ENCODE measurements around the gene ZNF74.
"Not testable (repeated sequence)": the region's sequence is repeated elsewhere in the genome, so short reads cannot be mapped to it uniquely, and the experiment has no call there.

ZNF74 gene

GRCh38 chr22:20407829-20408228 is 13.9 kb downstream of the ZNF74 start:
- in situ Hi-C loops (cut with MboI; ENCODE audit: low pct_unique_long_range_greater_than_20kb, low sequenced_read_pairs, unreplicated experiment) = no loop called here
- TF ChIP-seq, protein P1, sequence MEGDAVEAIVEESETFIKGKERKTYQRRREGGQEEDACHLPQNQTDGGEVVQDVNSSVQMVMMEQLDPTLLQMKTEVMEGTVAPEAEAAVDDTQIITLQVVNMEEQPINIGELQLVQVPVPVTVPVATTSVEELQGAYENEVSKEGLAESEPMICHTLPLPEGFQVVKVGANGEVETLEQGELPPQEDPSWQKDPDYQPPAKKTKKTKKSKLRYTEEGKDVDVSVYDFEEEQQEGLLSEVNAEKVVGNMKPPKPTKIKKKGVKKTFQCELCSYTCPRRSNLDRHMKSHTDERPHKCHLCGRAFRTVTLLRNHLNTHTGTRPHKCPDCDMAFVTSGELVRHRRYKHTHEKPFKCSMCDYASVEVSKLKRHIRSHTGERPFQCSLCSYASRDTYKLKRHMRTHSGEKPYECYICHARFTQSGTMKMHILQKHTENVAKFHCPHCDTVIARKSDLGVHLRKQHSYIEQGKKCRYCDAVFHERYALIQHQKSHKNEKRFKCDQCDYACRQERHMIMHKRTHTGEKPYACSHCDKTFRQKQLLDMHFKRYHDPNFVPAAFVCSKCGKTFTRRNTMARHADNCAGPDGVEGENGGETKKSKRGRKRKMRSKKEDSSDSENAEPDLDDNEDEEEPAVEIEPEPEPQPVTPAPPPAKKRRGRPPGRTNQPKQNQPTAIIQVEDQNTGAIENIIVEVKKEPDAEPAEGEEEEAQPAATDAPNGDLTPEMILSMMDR (IDR thresholded peaks at IDR 0.05; ENCODE audit: extremely low read depth, insufficient read depth, missing control alignments) = no peak
- DNase-seq (ENCODE audit: low spot score) = no peak

- in situ Hi-C loops (cut with MboI; ENCODE audit: low pct_unique_long_range_greater_than_20kb, low sequenced_read_pairs, unreplicated experiment) = no loop called here
- TF ChIP-seq, protein P1 (IDR thresholded peaks at IDR 0.05; ENCODE audit: extremely low read depth, insufficient read depth, missing control alignments) = no peak
- DNase-seq (ENCODE audit: low spot score) = no peak
Observed at GRCh38 chr22:20408891-20409290, 14.9 kb downstream of the ZNF74 start.

DNA sequence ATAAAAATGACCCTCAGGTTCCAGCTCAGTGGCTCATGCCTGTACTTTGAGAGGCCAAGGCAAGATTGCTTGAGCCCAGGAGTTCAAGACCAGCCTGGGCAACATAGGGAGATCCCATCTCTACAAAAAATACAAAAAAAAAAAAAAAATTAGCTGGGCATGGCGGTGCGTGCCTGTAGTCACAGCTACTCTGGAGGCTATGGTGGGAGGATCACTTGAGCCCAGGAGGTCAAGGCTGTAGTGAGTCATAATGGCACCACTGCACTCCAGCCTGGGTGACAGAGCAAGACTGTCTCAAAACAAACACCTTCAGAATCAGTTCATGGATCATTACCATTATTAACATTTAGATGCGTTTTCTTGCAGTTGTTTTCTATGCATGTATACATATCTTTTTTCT is 15.4 kb downstream of the ZNF74 start:
- DNase-seq (ENCODE audit: low spot score); in situ Hi-C loops (cut with MboI; ENCODE audit: low pct_unique_long_range_greater_than_20kb, low sequenced_read_pairs, unreplicated experiment): not testable (repeated sequence)

DNA sequence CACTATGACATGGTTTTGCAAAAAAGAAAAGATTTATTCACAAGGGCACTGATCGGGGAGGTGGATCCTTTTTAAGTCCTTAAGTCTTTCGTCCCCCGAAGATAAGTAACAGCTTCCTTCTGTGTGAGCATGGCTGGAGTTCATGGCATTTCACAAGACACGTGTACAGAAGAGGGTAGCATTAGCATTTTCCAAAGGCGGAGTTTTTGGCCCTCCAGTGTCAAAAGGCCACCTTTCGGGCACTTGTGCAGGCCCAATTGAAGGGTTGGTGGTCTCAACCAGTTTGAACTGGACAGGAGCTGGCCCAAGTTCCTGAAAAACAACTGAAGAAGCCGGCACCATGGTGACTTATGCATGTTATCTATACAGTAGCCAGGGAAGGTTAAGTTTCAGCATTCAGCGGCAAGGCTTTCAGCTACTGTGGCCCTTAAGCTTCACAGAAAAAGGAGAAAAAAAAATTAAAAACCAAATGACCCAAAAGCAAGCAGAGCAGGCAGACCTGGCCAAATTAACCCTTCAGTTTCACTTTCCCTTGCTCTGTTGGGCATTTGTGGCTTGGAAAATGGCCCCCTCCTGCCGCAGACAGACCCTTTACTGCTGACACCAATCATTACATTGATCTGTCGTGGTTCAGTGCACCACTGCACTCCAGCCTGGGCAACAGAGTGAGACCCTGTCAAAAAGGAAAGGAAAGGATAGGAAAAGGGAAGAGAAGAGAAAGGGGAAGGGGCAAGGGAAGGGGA is 18.7 kb downstream of the ZNF74 start:
- TF ChIP-seq, protein P1 (IDR thresholded peaks at IDR 0.05; ENCODE audit: extremely low read depth, insufficient read depth, missing control alignments) = no peak
- in situ Hi-C loops (cut with MboI; ENCODE audit: low pct_unique_long_range_greater_than_20kb, low sequenced_read_pairs, unreplicated experiment) = no loop called here
- DNase-seq (ENCODE audit: low spot score) = no peak

GRCh38 chr22:20413217-20414058 is 19.5 kb downstream of the ZNF74 start:
- DNase-seq (ENCODE audit: low spot score) = no peak
- in situ Hi-C loops (cut with MboI; ENCODE audit: low pct_unique_long_range_greater_than_20kb, low sequenced_read_pairs, unreplicated experiment) = no loop called here
- TF ChIP-seq, protein P1 (IDR thresholded peaks at IDR 0.05; ENCODE audit: extremely low read depth, insufficient read depth, missing control alignments) = no peak

DNA sequence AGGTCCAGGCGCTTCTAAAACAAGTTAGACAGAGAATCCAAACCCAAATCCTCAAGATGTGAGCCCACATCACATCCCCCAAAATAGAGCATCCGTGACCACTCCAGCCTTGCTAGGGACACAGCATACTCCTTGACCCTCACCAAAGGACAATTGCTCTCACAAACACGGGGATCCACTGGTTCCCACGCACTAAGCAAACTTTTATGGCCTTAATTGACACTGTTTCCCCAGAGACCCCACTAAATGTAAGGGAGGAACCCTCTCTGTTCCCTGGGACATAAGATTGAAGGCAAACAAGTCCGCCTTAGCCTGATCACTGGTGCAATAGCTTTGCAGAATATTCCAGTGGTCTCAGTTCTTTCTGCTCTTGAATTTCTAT is 20.1 kb downstream of the ZNF74 start:
- in situ Hi-C loops (cut with MboI; ENCODE audit: low pct_unique_long_range_greater_than_20kb, low sequenced_read_pairs, unreplicated experiment) = no loop called here
- no peak for DNase-seq (ENCODE audit: low spot score)
- TF ChIP-seq, protein P1 (IDR thresholded peaks at IDR 0.05; ENCODE audit: extremely low read depth, insufficient read depth, missing control alignments) = no peak

- in situ Hi-C loops (cut with MboI; ENCODE audit: low pct_unique_long_range_greater_than_20kb, low sequenced_read_pairs, unreplicated experiment) = no loop called here
- TF ChIP-seq, protein P1 (IDR thresholded peaks at IDR 0.05; ENCODE audit: extremely low read depth, insufficient read depth, missing control alignments) = no peak
Observed at GRCh38 chr22:20414450-20414849, 20.5 kb downstream of the ZNF74 start.

DNA sequence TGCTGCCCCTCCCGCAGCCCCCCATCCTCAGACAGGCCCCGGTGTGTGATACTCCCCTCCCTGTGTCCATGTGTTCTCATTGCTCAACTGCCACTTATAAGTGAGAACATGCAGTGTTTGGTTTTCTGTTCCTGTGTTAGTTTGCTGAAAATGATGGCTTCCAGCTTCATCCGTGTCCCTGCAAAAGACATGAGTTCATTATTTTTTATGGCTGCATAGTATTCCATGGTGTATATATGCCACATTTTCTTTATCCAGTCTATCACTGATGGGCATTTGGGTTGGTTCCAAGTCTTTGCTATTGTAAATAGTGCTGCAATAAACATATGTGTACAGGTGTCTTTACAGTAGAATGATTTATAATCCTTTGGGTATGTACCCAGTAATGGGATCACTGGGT is 21.3 kb downstream of the ZNF74 start:
- in situ Hi-C loops (cut with MboI; ENCODE audit: low pct_unique_long_range_greater_than_20kb, low sequenced_read_pairs, unreplicated experiment) = not testable (repeated sequence)

More at GRCh38 chr22:20414450-20414849, 20.5 kb downstream of the ZNF74 start:
- DNase-seq (ENCODE audit: low spot score) = no peak

GRCh38 chr22:20415699-20416098 is 21.7 kb downstream of the ZNF74 start:
- DNase-seq (ENCODE audit: low spot score); in situ Hi-C loops (cut with MboI; ENCODE audit: low pct_unique_long_range_greater_than_20kb, low sequenced_read_pairs, unreplicated experiment): not testable (repeated sequence)

More for the DNA sequence above, 21.3 kb downstream of the ZNF74 start:
- not testable (repeated sequence) for DNase-seq (ENCODE audit: low spot score)
